Neural cell (in vitro differentiated cells): Measurements from ENCODE around the gene INPP5D. TPM values are rescaled to one million over a fixed set of nuclear protein-coding genes. Genes with fewer than 3 reads are reported as not detected.

Experiments used
- H2AFZ ChIP-seq: fragments of 200-600, 300-800 bp; sonication (generic), shearing (Covaris generic); 2 replicates; pipeline ENCODE4 v1.6.0; 2014; ENCODE audit warnings: low read depth, mild to moderate bottlenecking, antibody characterized with exemption, low read length, moderate library complexity
- H3F3A ChIP-seq: fragments of 200-600 bp; shearing (Covaris generic); 2 replicates; pipeline ENCODE4 v1.6.1; 2016; ENCODE audit warnings: mild to moderate bottlenecking, moderate library complexity, mixed read lengths, antibody characterized with exemption, low read length; ENCODE audit not compliant: insufficient read depth, poor library complexity, severe bottlenecking
- H3K27ac ChIP-seq: fragments of 200-600, 300-800 bp; sonication (generic), shearing (Covaris generic); 2 replicates; pipeline ENCODE4 v1.5.1; 2014; ENCODE audit warnings: mild to moderate bottlenecking, low read length, moderate library complexity
- H3K27me3 ChIP-seq: fragments of 300-800, 200-600 bp; sonication (generic), shearing (Covaris generic); 2 replicates; pipeline ENCODE4 v1.6.0; 2014; ENCODE audit warnings: mild to moderate bottlenecking, low read depth, low read length, moderate library complexity; ENCODE audit not compliant: insufficient read depth
- H3K36me3 ChIP-seq: fragments of 300-800, 200-600 bp; sonication (generic), shearing (Covaris generic); 2 replicates; pipeline ENCODE4 v1.5.1; 2014; ENCODE audit warnings: mild to moderate bottlenecking, antibody characterized with exemption, low read length, moderate library complexity; ENCODE audit not compliant: insufficient read depth
- H3K4me2 ChIP-seq: fragments of 300-800, 200-600 bp; sonication (generic), shearing (Covaris generic); 2 replicates; pipeline ENCODE4 v1.6.0; 2014; ENCODE audit warnings: mild to moderate bottlenecking, low read length
- H3K4me3 ChIP-seq: fragments of 300-800, 200-600 bp; sonication (generic), shearing (Covaris generic); 2 replicates; pipeline ENCODE4 v1.5.1; 2014; ENCODE audit warnings: mild to moderate bottlenecking, low read length, moderate library complexity
- H3K79me2 ChIP-seq: fragments of 200-600 bp; shearing (Covaris generic); replicated peaks from 2 replicates; pipeline ENCODE4 v1.6.0; 2014; ENCODE audit warnings: mild to moderate bottlenecking, low read length, moderate library complexity; ENCODE audit not compliant: insufficient read depth
- H3K9ac ChIP-seq: fragments of 300-800, 200-600 bp; sonication (generic), shearing (Covaris generic); 2 replicates; pipeline ENCODE4 v1.6.1; 2016; ENCODE audit warnings: mild to moderate bottlenecking, low read length, mixed read lengths
- H3K9me2 ChIP-seq: fragments of 200-600 bp; shearing (Covaris generic); 2 replicates; pipeline ENCODE4 v1.6.1; 2016; ENCODE audit warnings: mild to moderate bottlenecking, low read length, mixed read lengths; ENCODE audit not compliant: insufficient read depth
- H3K9me3 ChIP-seq: fragments of 200-600, 300-800 bp; sonication (generic), shearing (Covaris generic); 2 replicates; pipeline ENCODE4 v1.6.1; 2016; ENCODE audit warnings: mild to moderate bottlenecking, mixed run types, low read length, moderate library complexity, mixed read lengths
- H4K20me1 ChIP-seq: fragments of 200-600 bp; shearing (Covaris generic); 2 replicates; pipeline ENCODE4 v1.6.1; 2016; ENCODE audit warnings: mild to moderate bottlenecking, mixed run types; ENCODE audit not compliant: insufficient read depth
- CTCF ChIP-seq: fragments of 450-650 bp; IDR thresholded peaks from 2 replicates; pipeline ENCODE4 v1.5.1; 2014; ENCODE audit warnings: antibody characterized with exemption, mild to moderate bottlenecking, moderate library complexity; ENCODE audit not compliant: poor library complexity, severe bottlenecking
- EP300 ChIP-seq: fragments of 450-650 bp; conservative IDR thresholded peaks from 2 replicates; pipeline ENCODE4 v1.6.1; 2014; ENCODE audit warnings: antibody characterized with exemption, mild to moderate bottlenecking, moderate library complexity; ENCODE audit not compliant: poor library complexity, severe bottlenecking
- EZH2 ChIP-seq: fragments of 200-600, 300-800 bp; shearing (Covaris generic), sonication (generic); IDR thresholded peaks from 2 replicates; pipeline ENCODE4 v1.6.1; 2014; ENCODE audit warnings: antibody characterized with exemption, low read length, borderline replicate concordance, mild to moderate bottlenecking; ENCODE audit not compliant: insufficient read depth, poor library complexity, severe bottlenecking
- MXI1 ChIP-seq: fragments of 450-650 bp; conservative IDR thresholded peaks from 2 replicates; pipeline ENCODE4 v1.6.1; 2014; ENCODE audit warnings: antibody characterized with exemption, mild to moderate bottlenecking; ENCODE audit not compliant: poor library complexity, severe bottlenecking
- POLR2AphosphoS5 ChIP-seq: IDR thresholded peaks from 2 replicates; pipeline ENCODE4 v1.6.1; 2012
- RAD21 ChIP-seq: fragments of 450-650 bp; conservative IDR thresholded peaks from 2 replicates; pipeline ENCODE4 v1.6.1; 2014; ENCODE audit warnings: antibody characterized with exemption, mild to moderate bottlenecking, moderate library complexity
- REST ChIP-seq: IDR thresholded peaks from 2 replicates; pipeline ENCODE4 v1.6.1; 2012; ENCODE audit warnings: borderline replicate concordance
- SMC3 ChIP-seq: fragments of 450-650 bp; conservative IDR thresholded peaks from 2 replicates; pipeline ENCODE4 v1.6.1; 2014; ENCODE audit warnings: antibody characterized with exemption, mild to moderate bottlenecking, moderate library complexity; ENCODE audit not compliant: poor library complexity
- TAF1 ChIP-seq: IDR thresholded peaks from 2 replicates; pipeline ENCODE4 v1.6.1; 2012; ENCODE audit warnings: low read depth
- polyA plus RNA-seq: library from polyadenylated mRNA; depleted of rRNA; stranded (reverse); fragments of >200 nt; gene quantifications from 2 replicates; pipeline ENCODE4 v1.2.3, GENCODE V29; 2014

Gene INPP5D
- polyA plus RNA-seq, 1 donor from 2014 or later, result not detected

GRCh38 chr2:233048569-233049193 lies 11.5 kb upstream of the INPP5D start:
- no peak overlapping the region for H3K9ac ChIP-seq
- H3K79me2 ChIP-seq, result no peaks in the 10 kb centered on the region
- no peaks in the 10 kb centered on the region for H3F3A ChIP-seq
- no peak overlapping the region for H3K4me3 ChIP-seq
- H3K27ac ChIP-seq, result no peak overlapping the region
- no peak for TF ChIP-seq REST
- TF ChIP-seq EP300, result no peak
- no peak for TF ChIP-seq EZH2
- TF ChIP-seq CTCF, result no peak
- no peak for TF ChIP-seq SMC3
- TF ChIP-seq RAD21, result no peak
- no peak for TF ChIP-seq TAF1
- no peak for TF ChIP-seq POLR2AphosphoS5
- TF ChIP-seq MXI1, result no peak
- H3K4me2 ChIP-seq, result no peak overlapping the region
- no peaks in the 10 kb centered on the region for H3K36me3 ChIP-seq
- no peaks in the 10 kb centered on the region for H4K20me1 ChIP-seq
- H3K9me2 ChIP-seq, result no peaks in the 10 kb centered on the region
- H3K9me3 ChIP-seq, result no peaks in the 10 kb centered on the region
- H2AFZ ChIP-seq, result no peak overlapping the region
- no peaks in the 10 kb centered on the region for H3K27me3 ChIP-seq

GRCh38 chr2:233049194-233049761 lies 10.9 kb upstream of the INPP5D start:
- no peaks in the 10 kb centered on the region for H3K36me3 ChIP-seq
- H3K9me3 ChIP-seq, result no peaks in the 10 kb centered on the region
- H3K4me2 ChIP-seq, result no peak overlapping the region
- no peak for TF ChIP-seq SMC3
- TF ChIP-seq TAF1, result no peak
- TF ChIP-seq EP300, result no peak
- no peak for TF ChIP-seq POLR2AphosphoS5
- TF ChIP-seq MXI1, result no peak
- no peak for TF ChIP-seq EZH2
- no peak for TF ChIP-seq CTCF
- TF ChIP-seq RAD21, result no peak
- no peak for TF ChIP-seq REST
- peaks cover under 1% of the 10 kb centered on the region for H3K27me3 ChIP-seq
- no peak overlapping the region for H3K27ac ChIP-seq
- H3K9ac ChIP-seq, result no peak overlapping the region
- H3K9me2 ChIP-seq, result no peaks in the 10 kb centered on the region
- no peaks in the 10 kb centered on the region for H4K20me1 ChIP-seq
- no peaks in the 10 kb centered on the region for H3F3A ChIP-seq
- no peaks in the 10 kb centered on the region for H3K79me2 ChIP-seq
- no peak overlapping the region for H3K4me3 ChIP-seq
- H2AFZ ChIP-seq, result no peak overlapping the region
